Suprapubic skin (tissue), 4 donors: Measurements from ENCODE around the gene SCP2. TPM values are rescaled to one million over a fixed set of nuclear protein-coding genes. Genes with fewer than 3 reads are reported as not detected.

Experiments
- DNase-seq, 2 donors: peaks; one replicate each; pipeline ENCODE4 v3.0.0-alpha.2; 2019; ENCODE audit warnings: low spot score in 2 of 2
- H3K27ac ChIP-seq: fragments of 200-600 bp; sonication (generic); one replicate; pipeline ENCODE4 v1.5.1; 2019
- H3K27me3 ChIP-seq: fragments of 200-600 bp; sonication (generic); one replicate; pipeline ENCODE4 v1.5.1; 2019
- H3K36me3 ChIP-seq: fragments of 200-600 bp; sonication (generic); one replicate; pipeline ENCODE4 v1.5.1; 2019
- H3K4me1 ChIP-seq: fragments of 200-600 bp; sonication (generic); one replicate; pipeline ENCODE4 v1.5.1; 2019
- H3K4me3 ChIP-seq: fragments of 200-600 bp; sonication (generic); one replicate; pipeline ENCODE4 v1.5.1; 2019; ENCODE audit warnings: mild to moderate bottlenecking
- H3K9me3 ChIP-seq: fragments of 200-600 bp; sonication (generic); one replicate; pipeline ENCODE4 v1.5.1; 2019
- EP300 ChIP-seq: sonication (generic); formaldehyde crosslinking; IDR thresholded peaks from one replicate; pipeline ENCODE4 v1.6.1; 2017; ENCODE audit warnings: antibody characterized with exemption
- POLR2A ChIP-seq, 2 donors: fragments of 450-650 bp; IDR thresholded peaks; one replicate each; pipeline ENCODE4 v1.6.1; 2017; ENCODE audit warnings: antibody characterized with exemption in 2 of 2, mild to moderate bottlenecking in 2 of 2, moderate library complexity in 2 of 2
- POLR2AphosphoS5 ChIP-seq, 3 donors: sonication (generic); formaldehyde crosslinking; IDR thresholded peaks; one replicate each; pipeline ENCODE4 v1.6.1; 2017; ENCODE audit warnings: antibody characterized with exemption in 3 of 3
- WGBS: methylation state at CpG from one replicate; pipeline ENCODE4 v1.1.5; 2018; 5-methylcytosine and 5-hydroxymethylcytosine counted together
- total RNA-seq, 4 donors: library from RNA; depleted of rRNA; stranded (reverse); fragments of >200 nt; gene quantifications; one replicate each; pipeline ENCODE4 v1.1.0, GENCODE V29; 2016
- TF ChIP-seq, protein P1 (sequence below), 2 donors: fragments of 200-600 bp in 1 of 2; fragments of 450-650 bp in 1 of 2; sonication (generic) in 1 of 2; IDR thresholded peaks; one replicate each; pipeline ENCODE4 v1.5.1; 2016 to 2019; ENCODE audit warnings: antibody characterized with exemption in 2 of 2, mild to moderate bottlenecking in 1 of 2, moderate library complexity in 1 of 2

The SCP2 gene
- total RNA-seq, 4 donors from 2014 or later: 64.5 to 122 (median 113) TPM

DNA sequence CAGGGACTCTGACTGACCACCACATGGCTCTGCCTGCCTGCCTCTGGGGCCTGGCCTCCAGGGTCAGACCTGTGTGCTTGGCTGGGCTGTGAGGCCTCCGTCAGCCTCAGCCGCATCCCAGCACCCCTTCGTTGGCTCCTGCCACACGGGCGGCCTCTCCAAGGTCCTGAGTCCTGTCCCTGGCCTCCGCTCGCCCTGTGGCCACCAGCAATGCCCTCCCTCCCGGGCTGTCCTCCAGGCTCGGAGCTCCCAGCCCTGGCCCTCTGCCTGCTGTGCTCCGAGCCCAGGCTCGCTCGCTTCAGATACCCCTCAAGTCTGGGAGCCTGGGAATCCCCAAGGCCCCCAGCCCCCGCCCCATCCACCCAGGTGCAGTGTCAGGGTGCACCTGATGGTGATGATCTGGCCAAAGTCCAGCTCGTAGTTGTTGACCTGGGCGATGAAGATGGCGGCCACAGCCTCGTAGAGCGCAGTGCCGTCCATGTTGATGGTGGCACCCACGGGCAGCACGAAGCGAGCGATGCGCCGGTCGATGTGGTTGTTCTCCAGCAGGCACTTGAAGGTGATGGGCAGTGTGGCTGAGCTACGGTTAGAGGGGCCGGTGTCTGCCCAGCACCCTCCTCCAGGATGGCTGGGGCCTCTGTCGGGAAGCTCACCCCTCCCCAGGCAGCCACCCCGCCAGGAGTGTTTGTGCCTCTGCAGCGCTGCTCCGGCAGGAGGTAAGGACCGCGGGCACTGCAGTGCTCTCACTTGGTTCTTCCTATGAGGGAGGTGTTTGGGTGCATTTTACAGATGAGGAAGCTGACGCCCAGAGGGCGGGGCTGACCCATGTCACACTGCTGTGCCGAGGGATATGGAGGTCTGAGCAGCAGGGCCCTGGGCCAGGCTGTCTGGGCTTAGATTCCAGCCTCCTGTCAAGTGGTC, 163.4 kb downstream of the SCP2 start:
- no peak for DNase-seq
- Histone ChIP-seq H3K4me3 (no peak overlapping the region), H3K27me3 (no peaks in the 10 kb centered on the region), H3K36me3 (no peaks in the 10 kb centered on the region), H3K9me3 (no peaks in the 10 kb centered on the region), H3K4me1 (no peaks in the 10 kb centered on the region), H3K27ac (no peak overlapping the region)
- 84% methylated on average over 18 of the region's 37 CpGs for WGBS
- TF ChIP-seq, protein P1, sequence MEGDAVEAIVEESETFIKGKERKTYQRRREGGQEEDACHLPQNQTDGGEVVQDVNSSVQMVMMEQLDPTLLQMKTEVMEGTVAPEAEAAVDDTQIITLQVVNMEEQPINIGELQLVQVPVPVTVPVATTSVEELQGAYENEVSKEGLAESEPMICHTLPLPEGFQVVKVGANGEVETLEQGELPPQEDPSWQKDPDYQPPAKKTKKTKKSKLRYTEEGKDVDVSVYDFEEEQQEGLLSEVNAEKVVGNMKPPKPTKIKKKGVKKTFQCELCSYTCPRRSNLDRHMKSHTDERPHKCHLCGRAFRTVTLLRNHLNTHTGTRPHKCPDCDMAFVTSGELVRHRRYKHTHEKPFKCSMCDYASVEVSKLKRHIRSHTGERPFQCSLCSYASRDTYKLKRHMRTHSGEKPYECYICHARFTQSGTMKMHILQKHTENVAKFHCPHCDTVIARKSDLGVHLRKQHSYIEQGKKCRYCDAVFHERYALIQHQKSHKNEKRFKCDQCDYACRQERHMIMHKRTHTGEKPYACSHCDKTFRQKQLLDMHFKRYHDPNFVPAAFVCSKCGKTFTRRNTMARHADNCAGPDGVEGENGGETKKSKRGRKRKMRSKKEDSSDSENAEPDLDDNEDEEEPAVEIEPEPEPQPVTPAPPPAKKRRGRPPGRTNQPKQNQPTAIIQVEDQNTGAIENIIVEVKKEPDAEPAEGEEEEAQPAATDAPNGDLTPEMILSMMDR (IDR thresholded peaks at IDR 0.05): no peak
- TF ChIP-seq POLR2A (IDR thresholded peaks at IDR 0.05): no peak
- TF ChIP-seq EP300: no peak
- no peak for TF ChIP-seq POLR2AphosphoS5 (IDR thresholded peaks at IDR 0.05)

DNA sequence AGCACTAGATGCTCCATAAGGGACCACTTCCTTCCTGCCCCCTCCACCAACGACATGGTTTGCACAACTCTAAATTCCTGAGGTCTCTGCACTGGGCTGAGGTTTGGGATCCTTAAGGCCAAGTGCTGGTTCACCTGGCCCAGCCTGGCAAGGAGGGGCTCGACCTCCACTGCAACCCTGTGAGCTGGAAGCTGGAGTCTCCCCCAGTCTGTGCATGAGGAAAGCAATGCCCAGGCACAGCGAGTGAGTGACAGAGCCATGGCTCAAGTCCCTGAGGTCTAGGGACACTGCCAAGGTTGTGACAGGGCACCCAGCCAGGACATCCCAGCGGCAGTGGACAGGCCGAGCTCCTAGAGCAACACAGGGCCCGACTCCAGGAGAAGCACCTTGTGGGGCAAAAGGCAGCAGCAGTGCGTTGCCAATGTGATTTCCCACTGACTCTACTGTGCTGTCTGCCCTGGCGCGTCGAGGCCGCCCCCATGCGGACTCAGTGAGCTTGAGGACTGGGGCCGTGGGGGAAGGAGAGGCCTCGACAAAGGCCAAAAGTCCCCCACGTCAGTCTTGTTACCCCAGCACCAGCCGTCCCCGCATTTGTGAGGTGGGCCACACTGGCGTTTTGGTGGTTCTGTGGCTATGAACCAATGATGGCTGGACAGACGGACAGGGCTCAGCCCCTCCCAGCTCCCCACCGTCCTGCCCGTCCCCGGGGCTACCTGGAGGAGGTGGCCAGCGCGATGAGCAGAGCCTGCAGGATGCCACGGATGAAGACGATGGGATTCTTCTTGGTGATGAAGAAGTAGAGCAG, 165.0 kb downstream of the SCP2 start:
- H3K9me3 ChIP-seq: no peaks in the 10 kb centered on the region
- no peak overlapping the region for H3K4me3 ChIP-seq
- no peaks in the 10 kb centered on the region for H3K27me3 ChIP-seq
- no peak for DNase-seq
- H3K27ac ChIP-seq: no peak overlapping the region
- no peaks in the 10 kb centered on the region for H3K4me1 ChIP-seq
- TF ChIP-seq POLR2A (IDR thresholded peaks at IDR 0.05) (no peak), EP300 (no peak), POLR2AphosphoS5 (IDR thresholded peaks at IDR 0.05) (no peak)
- TF ChIP-seq, protein P1 (IDR thresholded peaks at IDR 0.05): no peak
- whole genome bisulfite sequencing: 92% methylated on average over 24 of the region's 26 CpGs
- H3K36me3 ChIP-seq: no peaks in the 10 kb centered on the region

DNA sequence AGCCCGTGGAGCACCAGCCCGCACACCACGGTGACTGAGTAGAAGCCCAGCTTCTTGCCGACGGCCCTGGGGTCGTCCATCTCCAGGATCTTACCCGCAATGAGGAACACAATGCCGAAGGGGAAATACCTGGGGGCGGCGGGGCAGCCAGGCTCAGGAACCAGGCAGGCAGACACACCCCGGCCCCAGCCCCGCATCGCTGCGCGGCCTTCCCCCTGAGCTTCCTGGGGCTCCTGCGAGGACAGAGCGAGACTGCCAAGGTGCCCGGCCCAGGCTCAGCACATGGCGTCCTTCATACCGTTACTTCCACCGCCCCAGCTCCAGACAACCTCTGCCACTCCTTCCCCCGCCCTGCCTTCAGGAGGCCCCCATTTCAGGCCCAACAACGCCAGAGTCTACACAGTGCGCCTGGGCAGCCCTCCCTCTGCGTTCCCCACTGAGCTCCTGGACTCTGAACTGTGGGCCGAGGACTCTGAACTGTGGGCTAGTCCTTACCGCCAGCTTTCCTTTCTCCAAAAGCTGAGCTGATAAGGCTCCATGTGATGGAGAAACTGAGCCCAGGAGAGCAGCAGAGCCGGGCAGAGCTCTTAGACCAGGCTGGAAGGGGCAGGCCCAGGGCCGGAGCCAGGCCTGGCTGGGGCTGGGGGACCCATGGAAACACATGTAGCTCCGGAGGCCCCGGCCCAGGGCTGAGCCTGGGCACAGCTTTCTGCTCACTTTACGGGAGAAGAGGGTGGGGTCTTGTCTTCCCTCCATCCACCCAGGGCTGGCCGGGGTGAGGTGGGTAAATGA, 165.8 kb downstream of the SCP2 start:
- 84% methylated on average over 31 of the region's 33 CpGs for WGBS
- Histone ChIP-seq H3K27ac (no peak overlapping the region), H3K4me3 (no peak overlapping the region), H3K36me3 (no peaks in the 10 kb centered on the region), H3K27me3 (no peaks in the 10 kb centered on the region), H3K4me1 (no peaks in the 10 kb centered on the region), H3K9me3 (no peaks in the 10 kb centered on the region)
- TF ChIP-seq EP300: no peak
- TF ChIP-seq, protein P1 (IDR thresholded peaks at IDR 0.05): no peak
- TF ChIP-seq POLR2AphosphoS5 (IDR thresholded peaks at IDR 0.05): no peak
- no peak for TF ChIP-seq POLR2A (IDR thresholded peaks at IDR 0.05)
- no peak for DNase-seq

DNA sequence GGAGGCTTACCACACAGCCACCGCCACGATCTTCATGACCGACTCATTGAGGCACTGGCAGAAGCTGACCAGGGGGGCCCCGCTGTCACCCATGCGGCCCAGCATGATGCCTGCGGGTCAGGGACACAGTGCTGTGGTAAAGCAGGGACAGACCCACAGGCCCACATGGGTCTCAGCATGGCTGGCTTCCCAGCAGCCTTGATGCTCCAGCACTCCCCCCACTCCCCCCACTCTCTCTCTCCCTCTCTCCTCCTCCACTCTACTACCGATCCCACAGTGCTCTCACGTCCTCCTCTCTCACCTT, 166.3 kb downstream of the SCP2 start:
- WGBS: 80% methylated on average over 5 of the region's 8 CpGs
- no peak overlapping the region for H3K27ac ChIP-seq
- DNase-seq: no peak
- no peaks in the 10 kb centered on the region for H3K4me1 ChIP-seq
- H3K36me3 ChIP-seq: no peaks in the 10 kb centered on the region
- no peak overlapping the region for H3K4me3 ChIP-seq
- H3K9me3 ChIP-seq: no peaks in the 10 kb centered on the region
- TF ChIP-seq POLR2A (IDR thresholded peaks at IDR 0.05) (no peak), POLR2AphosphoS5 (IDR thresholded peaks at IDR 0.05) (no peak), EP300 (no peak)
- TF ChIP-seq, protein P1 (IDR thresholded peaks at IDR 0.05): no peak
- H3K27me3 ChIP-seq: no peaks in the 10 kb centered on the region
